GM19328 (cell line): ENCODE measurements around the gene NLN.
"Not testable (repeated sequence)": the region's sequence is repeated elsewhere in the genome, so short reads cannot be mapped to it uniquely, and the experiment has no call there.

Experiments used
- ATAC-seq: cut with Tn5 transposase; IDR thresholded peaks from one replicate; pipeline ENCODE4 v1.9.1; 2021; ENCODE audit warnings: mild to moderate bottlenecking, moderate library complexity; ENCODE audit not compliant: unreplicated experiment

The NLN gene

GRCh38 chr5:65828022-65828896, 106.3 kb downstream of the NLN start:
- ATAC-seq: no peak

GRCh38 chr5:65830856-65831255, 108.9 kb downstream of the NLN start:
- ATAC-seq: no peak

- ATAC-seq: no peak
Observed at GRCh38 chr5:65831276-65831675, 109.3 kb downstream of the NLN start.

- no peak for ATAC-seq
Observed at GRCh38 chr5:65832152-65832551, 110.1 kb downstream of the NLN start.

- no peak for ATAC-seq
Observed at GRCh38 chr5:65832603-65833228, 110.7 kb downstream of the NLN start.

GRCh38 chr5:65833780-65834179, 111.8 kb downstream of the NLN start:
- ATAC-seq: no peak

- no peak for ATAC-seq
Observed at GRCh38 chr5:65834306-65834705, 112.3 kb downstream of the NLN start.

- ATAC-seq: no peak
Observed at GRCh38 chr5:65835191-65835590, 113.2 kb downstream of the NLN start.

- ATAC-seq: no peak
Observed at GRCh38 chr5:65837139-65837538, 115.1 kb downstream of the NLN start.

GRCh38 chr5:65839170-65839569, 117.2 kb downstream of the NLN start:
- not testable (repeated sequence) for ATAC-seq

GRCh38 chr5:65840071-65840470, 118.1 kb downstream of the NLN start:
- no peak for ATAC-seq

GRCh38 chr5:65844763-65845162, 122.8 kb downstream of the NLN start:
- ATAC-seq: not testable (repeated sequence)

GRCh38 chr5:65846101-65846500, 124.1 kb downstream of the NLN start:
- no peak for ATAC-seq

GRCh38 chr5:65847019-65847418, 125.0 kb downstream of the NLN start:
- not testable (repeated sequence) for ATAC-seq

- not testable (repeated sequence) for ATAC-seq
Observed at GRCh38 chr5:65849918-65850317, 127.9 kb downstream of the NLN start.

- no peak for ATAC-seq
Observed at GRCh38 chr5:65854925-65855324, 132.9 kb downstream of the NLN start.

GRCh38 chr5:65855766-65856315, 133.8 kb downstream of the NLN start:
- ATAC-seq: no peak

- ATAC-seq: no peak
Observed at GRCh38 chr5:65856520-65856919, 134.5 kb downstream of the NLN start.

GRCh38 chr5:65858316-65858715, 136.3 kb downstream of the NLN start:
- no peak for ATAC-seq

GRCh38 chr5:65861830-65862241, 139.8 kb downstream of the NLN start:
- no peak for ATAC-seq

- ATAC-seq: no peak
Observed at GRCh38 chr5:65862384-65862783, 140.4 kb downstream of the NLN start.

- no peak for ATAC-seq
Observed at GRCh38 chr5:65863747-65864146, 141.7 kb downstream of the NLN start.
